HG02610 (cell line): ENCODE results near the gene METRNL.
"Not testable (repeated sequence)": the region's sequence is repeated elsewhere in the genome, so short reads cannot be mapped to it uniquely, and the experiment has no call there.

Source experiments
- ATAC-seq: cut with Tn5 transposase; IDR thresholded peaks from one replicate; pipeline ENCODE4 v1.9.1; 2021; ENCODE audit warnings: mild to moderate bottlenecking, moderate library complexity; ENCODE audit not compliant: unreplicated experiment

Gene METRNL

GRCh38 chr17:83134456-83134855 is 55.0 kb downstream of the METRNL start:
- not testable (repeated sequence) for ATAC-seq

GRCh38 chr17:83135692-83136091 is 56.3 kb downstream of the METRNL start:
- ATAC-seq: no peak

GRCh38 chr17:83136156-83136555 is 56.7 kb downstream of the METRNL start:
- ATAC-seq: no peak

- no peak for ATAC-seq
Measured at GRCh38 chr17:83136931-83137330, 57.5 kb downstream of the METRNL start.

GRCh38 chr17:83137523-83137922 is 58.1 kb downstream of the METRNL start:
- no peak for ATAC-seq

- no peak for ATAC-seq
Measured at GRCh38 chr17:83138820-83139219, 59.4 kb downstream of the METRNL start.

GRCh38 chr17:83139541-83140248 is 60.3 kb downstream of the METRNL start:
- ATAC-seq: not testable (repeated sequence)

GRCh38 chr17:83140249-83140566 is 60.8 kb downstream of the METRNL start:
- ATAC-seq: not testable (repeated sequence)

- ATAC-seq: no peak
Measured at GRCh38 chr17:83142619-83143018, 63.2 kb downstream of the METRNL start.

- no peak for ATAC-seq
Measured at GRCh38 chr17:83143817-83144231, 64.4 kb downstream of the METRNL start.
